K562 (cell line): ENCODE measurements around the gene KMT5C. TPM values are rescaled to one million over a fixed set of nuclear protein-coding genes. Genes with fewer than 3 reads are reported as not detected.

Source experiments
- CBX3 ChIP-seq, 2 experiments: IDR thresholded peaks; 1 replicate in 1 of 2; 2 replicates in 1 of 2; pipeline ENCODE4 v1.6.1; 2012; ENCODE audit warnings: inconsistent platforms in 2 of 2, low read length in 2 of 2, borderline replicate concordance in 1 of 2, control low read depth in 1 of 2
- CHAMP1 ChIP-seq: fragments of 450-650 bp; IDR thresholded peaks from 2 replicates; pipeline ENCODE4 v1.6.1; 2016; ENCODE audit warnings: mild to moderate bottlenecking
- CHD2 ChIP-seq: IDR thresholded peaks from 2 replicates; pipeline ENCODE4 v1.6.1; 2011; ENCODE audit warnings: low read depth, low read length
- DEAF1 ChIP-seq: fragments of 450-650 bp; formaldehyde crosslinking; IDR thresholded peaks from 2 replicates; pipeline ENCODE4 v1.4.0; 2020; ENCODE audit warnings: mild to moderate bottlenecking, moderate library complexity
- GABPB2 ChIP-seq: fragments of 250-450 bp; sonication (Bioruptor Pico); conservative IDR thresholded peaks from 2 replicates; pipeline ENCODE4 v1.5.1; 2021; ENCODE audit warnings: mild to moderate bottlenecking
- KDM4B ChIP-seq, 2 experiments: fragments of 450-650 bp in 1 of 2; sonication (generic) in 1 of 2; IDR thresholded peaks; 2 replicates each; pipeline ENCODE4 v1.6.1; 2016 to 2017; ENCODE audit warnings: borderline replicate concordance in 2 of 2, antibody characterized with exemption in 1 of 2, low read depth in 1 of 2, mild to moderate bottlenecking in 1 of 2
- MTA3 ChIP-seq: fragments of 450-650 bp; formaldehyde crosslinking; IDR thresholded peaks from 2 replicates; pipeline ENCODE4 v1.6.1; 2017; ENCODE audit warnings: mild to moderate bottlenecking, borderline replicate concordance
- NR4A1 ChIP-seq, 2 experiments: fragments of 250-450 bp in 1 of 2; fragments of 450-650 bp in 1 of 2; sonication (Bioruptor Pico) in 1 of 2; IDR thresholded peaks; 2 replicates each; pipeline versions ENCODE4 v1.4.0 to v1.6.1; 2016 to 2020; ENCODE audit warnings: mild to moderate bottlenecking in 2 of 2, missing compliant biosample characterization in 1 of 2, missing genetic modification characterization in 1 of 2, moderate library complexity in 1 of 2
- PHF8 ChIP-seq: fragments of 200-600 bp; sonication (generic); IDR thresholded peaks from 2 replicates; pipeline ENCODE4 v1.6.1; 2012; ENCODE audit warnings: mixed run types, mild to moderate bottlenecking, inconsistent platforms, low read length, moderate library complexity, borderline replicate concordance
- TSHZ1 ChIP-seq: fragments of 250-450 bp; sonication (Bioruptor Pico); IDR thresholded peaks from 2 replicates; pipeline ENCODE4 v1.4.0; 2020; ENCODE audit warnings: mild to moderate bottlenecking, moderate library complexity
- ZBTB17 ChIP-seq: fragments of 450-650 bp; formaldehyde crosslinking; IDR thresholded peaks from 2 replicates; pipeline ENCODE4 v1.4.0; 2020; ENCODE audit warnings: mild to moderate bottlenecking
- ZBTB33 ChIP-seq: sonication (generic); formaldehyde crosslinking; IDR thresholded peaks from 2 replicates; pipeline ENCODE4 v1.8.1; 2023; ENCODE audit warnings: mild to moderate bottlenecking, missing genetic modification reagents
- ZNF639 ChIP-seq, 2 experiments: fragments of 200-800 bp in 1 of 2; sonication (Bioruptor generic) in 1 of 2; sonication (generic) in 1 of 2; formaldehyde crosslinking in 1 of 2; IDR thresholded peaks in 1 of 2; conservative IDR thresholded peaks in 1 of 2; 2 replicates each; pipeline versions ENCODE4 v1.5.0 to v1.6.1; 2016 to 2020; ENCODE audit warnings: missing compliant biosample characterization in 1 of 2, missing genetic modification characterization in 1 of 2, missing genetic modification reagents in 1 of 2
- polyA plus RNA-seq, 8 experiments: library from polyadenylated mRNA; depleted of rRNA in 4 of 8; stranded (reverse) in 5 of 8; unstranded in 3 of 8; fragments of >200 nt; fragmentation: Nextera tagmentation in 2 of 8; fragmentation: Illumina TruSeq in 1 of 8; extraction: Ambion mirVana in 2 of 8; extraction: Trizol in 1 of 8; gene quantifications; 2 replicates each; pipeline versions ENCODE4 v1.2.1 to v1.2.3, GENCODE V29; 2011 to 2014; ENCODE audit warnings: inconsistent platforms in 1 of 8, missing spikeins in 1 of 8
- total RNA-seq, 7 experiments: library from RNA; depleted of rRNA in 6 of 7; stranded (reverse); fragments of >200 nt in 6 of 7; fragmentation: Illumina TruSeq in 2 of 7; extraction: Trizol in 2 of 7; gene quantifications; 2 replicates each; pipeline versions ENCODE4 v1.2.1 to v1.2.3, GENCODE V29; 2011 to 2021; ENCODE audit warnings: low replicate concordance in 1 of 7

Gene KMT5C
- total and polyA plus RNA-seq, 9 of the 15 experiments (the other 6 are each of a cell fraction or from before 2014, with no cell fraction given) = 0.15 to 53.5 (median 16.6) TPM

- TF ChIP-seq TSHZ1 (CRISPR knock-in tag) = no peak
- TF ChIP-seq MTA3 = 0 out of 2 replicates have a peak, but pooled peaks have one; percentile 36
- TF ChIP-seq KDM4B (IDR thresholded peaks at IDR 0.05; ENCODE audit: borderline replicate concordance in 2 of 2, low read depth in 1 of 2) = no peak
- TF ChIP-seq CHAMP1 = no peak
- no peak for TF ChIP-seq NR4A1 (CRISPR knock-in tag; IDR thresholded peaks at IDR 0.05)
- TF ChIP-seq NR4A1 (tag; IDR thresholded peaks at IDR 0.05) = no peak
- TF ChIP-seq PHF8 = peak; percentile 30; the same call in 1 of the 2 replicates
- peak; percentile 52; the same call in 1 of the 2 replicates for TF ChIP-seq ZBTB33
- TF ChIP-seq CHD2 = no peak
- no peak for TF ChIP-seq ZNF639 (CRISPR knock-in tag; conservative IDR thresholded peaks at IDR 0.05 in 1 of 2, IDR thresholded peaks at IDR 0.05 in 1 of 2)
- TF ChIP-seq GABPB2 = no peak
- TF ChIP-seq CBX3 (IDR thresholded peaks at IDR 0.05; ENCODE audit: borderline replicate concordance in 1 of 2, low read length in 2 of 2) = 0 out of 3 replicates have a peak, but pooled peaks of 1 of the 2 experiments have one; percentile 26
- no peak for TF ChIP-seq ZBTB17
- TF ChIP-seq DEAF1 (CRISPR knock-in tag) = 0 out of 2 replicates have a peak, but pooled peaks have one; percentile 19
Measured at GRCh38 chr19:55301459-55302317, 38.0 kb upstream of the KMT5C start (continued).
